K562 (cell line): ENCODE measurements around the gene RPUSD1. TPM values are rescaled to one million over a fixed set of nuclear protein-coding genes. Genes with fewer than 3 reads are reported as not detected.

ENCODE experiments used
- ATAC-seq: fragments of 200-7000 bp; cut with Tn5 transposase; 3 replicates; pipeline ENCODE4 v1.9.1; 2020; ENCODE audit warnings: moderate library complexity
- BruUV-seq: library from RNA; stranded (reverse); fragments of 400-500 nt; replicated peaks from 2 replicates; lab custom pipeline; 2021; lab: Mats Ljungman, UMichigan
- CTCF ChIA-PET: fragments of 300-600 bp; formaldehyde crosslinking; extraction: SDS; loops from one replicate; lab custom pipeline; 2021; ENCODE audit warnings: low intra/inter-chr PET ratio; lab: Yijun Ruan, JAX
- POLR2A ChIA-PET: fragments of 300-600, 350-650 bp; sonication (Branson Sonifier 250); formaldehyde crosslinking; extraction: SDS; loops from one replicate; lab custom pipeline; 2021; ENCODE audit warnings: antibody characterized with exemption, inconsistent platforms; lab: Yijun Ruan, JAX
- DNase-seq, 4 experiments: peaks; one replicate each; pipeline versions ENCODE4 v3.0.0 to v3.0.0-alpha.2; 2011 to 2018; ENCODE audit warnings: low spot score in 3 of 4, mixed read lengths in 3 of 4; ENCODE audit errors: extremely low read depth in 1 of 4
- FAIRE-seq: peaks from 2 replicates; lab custom pipeline; 2011; peaks lifted over from hg19 to GRCh38; lab: Jason Lieb, UNC
- H2AFZ ChIP-seq: 2 replicates; pipeline ENCODE4 v1.6.0; 2011; ENCODE audit warnings: low read depth, low read length, control low read depth, inconsistent platforms
- H3K27ac ChIP-seq: fragments of 200-600 bp; 3 replicates; pipeline ENCODE4 v1.8.0; 2011; ENCODE audit warnings: low read depth, mild to moderate bottlenecking, control low read depth, inconsistent platforms, low read length, moderate library complexity, mixed read lengths; ENCODE audit errors: extremely low read depth
- H3K27me3 ChIP-seq, 2 experiments: fragments of 300-600 bp in 1 of 2; 2 replicates in 1 of 2; 3 replicates in 1 of 2; pipeline versions ENCODE4 v1.6.0 to v1.8.0; 2011; ENCODE audit warnings: inconsistent platforms in 2 of 2, low read length in 2 of 2, mild to moderate bottlenecking in 1 of 2, mixed read lengths in 1 of 2, moderate library complexity in 1 of 2; ENCODE audit not compliant: control insufficient read depth in 2 of 2, insufficient read depth in 2 of 2
- H3K36me3 ChIP-seq: fragments of 300-600 bp; 3 replicates; pipeline ENCODE4 v1.8.0; 2011; ENCODE audit warnings: mild to moderate bottlenecking, low read length, inconsistent platforms; ENCODE audit not compliant: control insufficient read depth, insufficient read depth
- H3K4me1 ChIP-seq, 2 experiments: fragments of 200-600 bp in 1 of 2; replicated peaks in 1 of 2; 2 replicates in 1 of 2; 3 replicates in 1 of 2; pipeline versions ENCODE4 v1.5.1 to v1.8.0; 2011; ENCODE audit warnings: inconsistent platforms in 2 of 2, low read length in 2 of 2, mild to moderate bottlenecking in 1 of 2, mixed read lengths in 1 of 2, moderate library complexity in 1 of 2; ENCODE audit not compliant: control insufficient read depth in 2 of 2, insufficient read depth in 2 of 2
- H3K4me2 ChIP-seq: 2 replicates; pipeline ENCODE4 v1.6.1; 2011; ENCODE audit warnings: low read length, control low read depth, inconsistent platforms, mixed read lengths; ENCODE audit not compliant: insufficient read depth
- H3K4me3 ChIP-seq: fragments of 200-600 bp; sonication (generic), shearing (Covaris generic); 2 replicates; pipeline ENCODE4 v1.5.1; 2016; ENCODE audit warnings: control low read depth, inconsistent platforms
- H3K79me2 ChIP-seq: fragments of 200-600 bp; 3 replicates; pipeline ENCODE4 v1.8.0; 2011; ENCODE audit warnings: low read length, inconsistent platforms; ENCODE audit not compliant: control insufficient read depth, insufficient read depth
- H3K9ac ChIP-seq, 2 experiments: 2 replicates each; pipeline versions ENCODE4 v1.6.0 to v1.6.1; 2011; ENCODE audit warnings: low read depth in 2 of 2, low read length in 2 of 2, control low read depth in 1 of 2, inconsistent platforms in 1 of 2, mild to moderate bottlenecking in 1 of 2, mixed read lengths in 1 of 2; ENCODE audit not compliant: insufficient read depth in 1 of 2
- H3K9me1 ChIP-seq: one replicate; pipeline ENCODE4 v1.6.0; 2011; ENCODE audit warnings: inconsistent platforms, mild to moderate bottlenecking, low read length, moderate library complexity; ENCODE audit not compliant: control insufficient read depth, insufficient read depth
- H3K9me3 ChIP-seq: replicated peaks from 2 replicates; pipeline ENCODE4 v1.5.1; 2011; ENCODE audit warnings: low read depth, low read length, inconsistent platforms; ENCODE audit not compliant: control insufficient read depth, insufficient read depth
- H4K20me1 ChIP-seq: replicated peaks from 2 replicates; pipeline ENCODE4 v1.6.1; 2011; ENCODE audit warnings: low read length, inconsistent platforms, mixed read lengths; ENCODE audit not compliant: control insufficient read depth, insufficient read depth
- CBFA2T2 ChIP-seq: fragments of 450-650 bp; conservative IDR thresholded peaks from 2 replicates; pipeline ENCODE4 v1.6.1; 2017; ENCODE audit warnings: mild to moderate bottlenecking
- HOXB6 ChIP-seq: fragments of 250-450 bp; sonication (Bioruptor Pico); IDR thresholded peaks from 2 replicates; pipeline ENCODE4 v1.5.1; 2022; ENCODE audit warnings: mild to moderate bottlenecking, borderline replicate concordance
- RAD51 ChIP-seq: fragments of 450-650 bp; IDR thresholded peaks from 2 replicates; pipeline ENCODE4 v1.7.1; 2016; ENCODE audit warnings: low read depth, mild to moderate bottlenecking, borderline replicate concordance
- SAFB ChIP-seq: fragments of 200-400 bp; formaldehyde crosslinking; IDR thresholded peaks from 2 replicates; pipeline ENCODE4 v1.6.1; 2017; ENCODE audit warnings: low read depth, low read length, borderline replicate concordance
- TOE1 ChIP-seq, 2 experiments: fragments of 450-650 bp in 1 of 2; sonication (generic) in 1 of 2; formaldehyde crosslinking in 1 of 2; IDR thresholded peaks; 2 replicates each; pipeline versions ENCODE4 v1.7.1 to v1.8.0; 2016 to 2022; ENCODE audit warnings: borderline replicate concordance in 2 of 2, mild to moderate bottlenecking in 2 of 2, antibody characterized with exemption in 1 of 2, inconsistent platforms in 1 of 2, low read depth in 1 of 2, missing genetic modification reagents in 1 of 2, moderate library complexity in 1 of 2
- ZNF717 ChIP-seq: fragments of 250-450 bp; sonication (Bioruptor Pico); IDR thresholded peaks from 2 replicates; pipeline ENCODE4 v1.5.0; 2021
- WGBS: fragments of 100-300 bp; shearing (Covaris generic); methylation state at CpG from one replicate; pipeline ENCODE4 v1.1.6; 2016; ENCODE audit warnings: low coverage, mixed read lengths; ENCODE audit not compliant: insufficient coverage; ENCODE audit errors: missing lambda C conversion rate; 5-methylcytosine and 5-hydroxymethylcytosine counted together
- in situ Hi-C: fragments of 300-500 bp; cut with MboI; formaldehyde crosslinking; loops from 4 replicates; pipeline ENCODE4 v1.15.0; 2018; ENCODE audit warnings: inconsistent platforms, mixed read lengths
- intact Hi-C: fragments of 100-400 bp; cut with micrococcal nuclease; formaldehyde crosslinking; loops from 2 replicates; pipeline ENCODE4 v1.14.2; 2022
- polyA plus RNA-seq, 8 experiments: library from polyadenylated mRNA; depleted of rRNA in 4 of 8; stranded (reverse) in 5 of 8; unstranded in 3 of 8; fragments of >200 nt; fragmentation: Nextera tagmentation in 2 of 8; fragmentation: Illumina TruSeq in 1 of 8; extraction: Ambion mirVana in 2 of 8; extraction: Trizol in 1 of 8; gene quantifications; 2 replicates each; pipeline versions ENCODE4 v1.2.1 to v1.2.3, GENCODE V29; 2011 to 2014; ENCODE audit warnings: inconsistent platforms in 1 of 8, missing spikeins in 1 of 8
- total RNA-seq, 7 experiments: library from RNA; depleted of rRNA in 6 of 7; stranded (reverse); fragments of >200 nt in 6 of 7; fragmentation: Illumina TruSeq in 2 of 7; extraction: Trizol in 2 of 7; gene quantifications; 2 replicates each; pipeline versions ENCODE4 v1.2.1 to v1.2.3, GENCODE V29; 2011 to 2021; ENCODE audit warnings: low replicate concordance in 1 of 7
- TF ChIP-seq, protein P1 (sequence below): fragments of 450-650 bp; formaldehyde crosslinking; IDR thresholded peaks from 2 replicates; pipeline ENCODE4 v1.4.0; 2020; ENCODE audit warnings: mild to moderate bottlenecking, mixed read lengths
- TF ChIP-seq, protein P2 (sequence below): sonication (generic); formaldehyde crosslinking; IDR thresholded peaks from 2 replicates; pipeline ENCODE4 v1.5.0; 2020; ENCODE audit warnings: missing genetic modification reagents

Gene RPUSD1
- total and polyA plus RNA-seq, 9 of the 15 experiments (the other 6 are each of a cell fraction or from before 2014, with no cell fraction given), result 0.45 to 56.6 (median 12.0) TPM

DNA sequence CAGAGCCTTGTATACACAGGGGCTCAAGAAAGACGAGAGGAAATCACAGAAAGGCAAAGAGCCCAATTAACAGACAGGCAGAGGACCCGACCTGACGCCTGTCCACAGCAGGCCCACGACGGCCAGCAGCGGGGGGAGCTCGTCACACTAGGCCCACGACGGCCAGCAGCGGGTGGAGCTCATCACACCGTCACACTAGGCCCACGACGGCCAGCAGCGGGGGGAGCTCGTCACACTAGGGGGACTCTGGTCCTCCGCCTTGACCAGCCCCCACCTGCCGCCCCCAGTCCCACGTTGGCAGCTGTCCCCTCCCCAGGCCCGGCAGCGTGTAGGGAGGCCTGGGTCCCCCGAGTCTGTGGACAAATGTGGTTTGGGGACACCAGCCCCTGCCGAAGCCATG, 36.0 kb upstream of the RPUSD1 start:
- H3K9me3 ChIP-seq, result no peaks in the 10 kb centered on the region
- no peak overlapping the region for H2AFZ ChIP-seq
- H3K27me3 ChIP-seq, result peaks cover 69 to 94% of the 10 kb centered on the region in 2 experiments; a peak in 4 of 5 replicates
- no peaks in the 10 kb centered on the region for H3K79me2 ChIP-seq
- FAIRE-seq (no peak), ATAC-seq (no peak), DNase-seq (no peak)
- H3K36me3 ChIP-seq, result no peaks in the 10 kb centered on the region
- no peaks in the 10 kb centered on the region for H4K20me1 ChIP-seq
- intact Hi-C loops (no loop called here), in situ Hi-C loops (no loop called here)
- ChIA-PET CTCF (no interaction called here), POLR2A (interaction anchor here (1.1 kb wide), 1 partner anchor 50 kb away, joined by 3 read pairs; no protein-coding TSS in a partner anchor)
- H3K9me1 ChIP-seq, result no peaks in the 10 kb centered on the region
- H3K4me1 ChIP-seq, result peaks cover 0 to 32% of the 10 kb centered on the region in 2 experiments; a peak in 2 of 5 replicates
- no peak overlapping the region for H3K4me3 ChIP-seq
- H3K27ac ChIP-seq, result no peak overlapping the region
- H3K9ac ChIP-seq, result no peak overlapping the region
- TF ChIP-seq SAFB, result 0 out of 2 replicates have a peak, but pooled peaks have one; percentile 13
- no peak for TF ChIP-seq HOXB6 (CRISPR knock-in tag)
- WGBS, result 6% methylated on average over 21 of the region's 22 CpGs
- BruUV-seq, result no TSS peak
- H3K4me2 ChIP-seq, result no peak overlapping the region

DNA sequence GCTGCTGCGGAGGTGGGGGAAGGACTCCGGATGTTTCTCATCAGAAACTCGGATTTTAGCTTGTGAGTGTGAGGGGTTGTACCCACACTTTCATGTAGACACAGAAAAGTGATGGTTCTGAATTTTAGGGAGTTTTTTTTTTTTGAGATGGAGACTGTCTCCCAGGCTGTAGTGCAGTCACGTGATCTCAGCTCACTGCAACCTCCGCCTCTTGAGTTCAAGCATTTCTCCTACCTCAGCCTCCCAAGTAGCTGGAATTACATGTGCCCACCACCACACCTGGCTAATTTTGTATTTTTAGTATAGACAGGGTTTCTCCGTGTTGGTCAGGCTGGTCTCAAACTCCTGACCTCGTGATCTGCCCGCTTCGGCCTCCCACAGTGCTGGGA, 34.7 kb upstream of the RPUSD1 start:
- FAIRE-seq (no peak), DNase-seq (no peak), ATAC-seq (no peak)
- WGBS, result 17% methylated on average over 9 of the region's 9 CpGs
- TF ChIP-seq CBFA2T2, result peak; percentile 45; the same call in 1 of the 2 replicates
- TF ChIP-seq ZNF717 (CRISPR knock-in tag), result no peak
- TF ChIP-seq RAD51, result peak; percentile 83
- TF ChIP-seq, protein P1, sequence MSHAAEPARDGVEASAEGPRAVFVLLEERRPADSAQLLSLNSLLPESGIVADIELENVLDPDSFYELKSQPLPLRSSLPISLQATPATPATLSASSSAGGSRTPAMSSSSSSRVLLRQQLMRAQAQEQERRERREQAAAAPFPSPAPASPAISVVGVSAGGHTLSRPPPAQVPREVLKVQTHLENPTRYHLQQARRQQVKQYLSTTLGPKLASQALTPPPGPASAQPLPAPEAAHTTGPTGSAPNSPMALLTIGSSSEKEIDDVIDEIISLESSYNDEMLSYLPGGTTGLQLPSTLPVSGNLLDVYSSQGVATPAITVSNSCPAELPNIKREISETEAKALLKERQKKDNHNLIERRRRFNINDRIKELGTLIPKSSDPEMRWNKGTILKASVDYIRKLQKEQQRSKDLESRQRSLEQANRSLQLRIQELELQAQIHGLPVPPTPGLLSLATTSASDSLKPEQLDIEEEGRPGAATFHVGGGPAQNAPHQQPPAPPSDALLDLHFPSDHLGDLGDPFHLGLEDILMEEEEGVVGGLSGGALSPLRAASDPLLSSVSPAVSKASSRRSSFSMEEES (CRISPR knock-in tag), result peak; percentile 77
- TF ChIP-seq, protein P2, sequence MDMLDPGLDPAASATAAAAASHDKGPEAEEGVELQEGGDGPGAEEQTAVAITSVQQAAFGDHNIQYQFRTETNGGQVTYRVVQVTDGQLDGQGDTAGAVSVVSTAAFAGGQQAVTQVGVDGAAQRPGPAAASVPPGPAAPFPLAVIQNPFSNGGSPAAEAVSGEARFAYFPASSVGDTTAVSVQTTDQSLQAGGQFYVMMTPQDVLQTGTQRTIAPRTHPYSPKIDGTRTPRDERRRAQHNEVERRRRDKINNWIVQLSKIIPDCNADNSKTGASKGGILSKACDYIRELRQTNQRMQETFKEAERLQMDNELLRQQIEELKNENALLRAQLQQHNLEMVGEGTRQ (CRISPR knock-in tag), result 0 out of 2 replicates have a peak, but pooled peaks have one; percentile 6
- peak; percentile 61; the same call in 1 of the 2 replicates for TF ChIP-seq TOE1 (IDR thresholded peaks at IDR 0.05; ENCODE audit: borderline replicate concordance)
- no peak for TF ChIP-seq TOE1 (CRISPR knock-in tag; IDR thresholded peaks at IDR 0.05; ENCODE audit: borderline replicate concordance, low read depth)
- intact Hi-C loops, result no loop called here
- Histone ChIP-seq H3K9ac (no peak overlapping the region), H3K4me2 (no peak overlapping the region), H3K27me3 (peaks cover 64 to 93% of the 10 kb centered on the region in 2 experiments; a peak in 4 of 5 replicates), H3K4me3 (no peak overlapping the region), H3K9me3 (no peaks in the 10 kb centered on the region; the same call in 1 of the 2 replicates), H2AFZ (no peak overlapping the region), H3K36me3 (no peaks in the 10 kb centered on the region), H3K9me1 (no peaks in the 10 kb centered on the region), H4K20me1 (no peaks in the 10 kb centered on the region), H3K79me2 (no peaks in the 10 kb centered on the region), H3K27ac (no peak overlapping the region), H3K4me1 (peaks cover 0 to 32% of the 10 kb centered on the region in 2 experiments; a peak in 2 of 5 replicates)
- CTCF ChIA-PET, result no interaction called here
- in situ Hi-C loops, result no loop called here
- POLR2A ChIA-PET, result interaction anchor here (0.7 to 1.2 kb wide), 2 partner anchors 14 to 67 kb away, joined by 3 to 4 read pairs; no protein-coding TSS in a partner anchor
- BruUV-seq, result no TSS peak
